ENCODE measurements around the gene ABHD8. TPM values are rescaled to one million over a fixed set of nuclear protein-coding genes. Genes with fewer than 3 reads are reported as not detected.

Gene ABHD8
- total and polyA plus RNA-seq, 2 of the 13 experiments (the other 11 are each of a cell fraction or from before 2014, with no cell fraction given) = 6.3 to 7.2 TPM

DNA sequence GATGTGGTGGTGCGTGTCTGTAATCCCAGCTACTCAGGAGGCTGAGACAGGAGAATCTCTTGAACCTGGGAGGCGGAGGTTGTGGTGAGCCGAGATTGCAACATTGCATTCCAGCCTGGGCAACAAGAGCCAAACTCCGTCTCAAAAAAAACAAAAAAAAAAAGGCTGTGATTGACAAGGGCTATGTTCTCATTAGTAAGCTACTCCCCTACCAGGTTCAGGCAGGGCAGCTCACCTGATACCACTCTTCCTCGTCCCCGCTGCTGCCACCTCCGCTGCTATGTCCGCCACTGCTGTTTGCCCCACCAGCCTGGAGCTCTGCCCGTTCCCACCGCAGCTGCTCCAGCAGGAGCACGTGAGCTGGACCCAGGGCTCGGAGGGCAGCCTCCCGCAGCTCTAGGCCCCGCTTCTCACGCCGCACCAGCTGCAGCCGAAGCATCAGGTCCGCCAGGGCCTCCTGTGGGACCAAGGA lies 48.0 kb downstream of the ABHD8 start (continued):
- TF ChIP-seq, protein P1, sequence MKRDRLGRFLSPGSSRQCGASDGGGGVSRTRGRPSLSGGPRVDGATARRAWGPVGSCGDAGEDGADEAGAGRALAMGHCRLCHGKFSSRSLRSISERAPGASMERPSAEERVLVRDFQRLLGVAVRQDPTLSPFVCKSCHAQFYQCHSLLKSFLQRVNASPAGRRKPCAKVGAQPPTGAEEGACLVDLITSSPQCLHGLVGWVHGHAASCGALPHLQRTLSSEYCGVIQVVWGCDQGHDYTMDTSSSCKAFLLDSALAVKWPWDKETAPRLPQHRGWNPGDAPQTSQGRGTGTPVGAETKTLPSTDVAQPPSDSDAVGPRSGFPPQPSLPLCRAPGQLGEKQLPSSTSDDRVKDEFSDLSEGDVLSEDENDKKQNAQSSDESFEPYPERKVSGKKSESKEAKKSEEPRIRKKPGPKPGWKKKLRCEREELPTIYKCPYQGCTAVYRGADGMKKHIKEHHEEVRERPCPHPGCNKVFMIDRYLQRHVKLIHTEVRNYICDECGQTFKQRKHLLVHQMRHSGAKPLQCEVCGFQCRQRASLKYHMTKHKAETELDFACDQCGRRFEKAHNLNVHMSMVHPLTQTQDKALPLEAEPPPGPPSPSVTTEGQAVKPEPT (CRISPR knock-in tag; IDR thresholded peaks at IDR 0.05; ENCODE audit: low read depth) = no peak
- TF ChIP-seq ETV6 (CRISPR knock-in tag; conservative IDR thresholded peaks at IDR 0.05) (no peak; the same call in 1 of the 2 replicates), KLF11 (CRISPR knock-in tag; IDR thresholded peaks at IDR 0.05) (no peak), REPIN1 (CRISPR knock-in tag; IDR thresholded peaks at IDR 0.05; ENCODE audit: borderline replicate concordance, low read depth) (no peak), ZNF556 (CRISPR knock-in tag; IDR thresholded peaks at IDR 0.05; ENCODE audit: borderline replicate concordance) (peak; percentile 21; the same call in 1 of the 2 replicates), MTF2 (CRISPR knock-in tag; IDR thresholded peaks at IDR 0.05; ENCODE audit: borderline replicate concordance) (no peak), XBP1 (CRISPR knock-in tag; IDR thresholded peaks at IDR 0.05) (no peak), NR2F6 (IDR thresholded peaks at IDR 0.05) (no peak), NR2F6 (CRISPR knock-in tag; IDR thresholded peaks at IDR 0.05) (0 out of 2 replicates have a peak, but pooled peaks have one; percentile 30), ZNF282 (IDR thresholded peaks at IDR 0.05; ENCODE audit: partially characterized antibody) (no peak), ZNF446 (CRISPR knock-in tag; IDR thresholded peaks at IDR 0.05) (no peak), ZNF431 (CRISPR knock-in tag; IDR thresholded peaks at IDR 0.05; ENCODE audit: borderline replicate concordance, low read depth) (no peak), YY1 (IDR thresholded peaks at IDR 0.05; ENCODE audit: insufficient read depth, insufficient replicate concordance, low read depth, low read length) (peak; percentile 38), ZNF570 (CRISPR knock-in tag; IDR thresholded peaks at IDR 0.05; ENCODE audit: borderline replicate concordance) (no peak), ZNF274 (CRISPR knock-in tag; IDR thresholded peaks at IDR 0.05) (no peak), GTF3A (CRISPR knock-in tag; conservative IDR thresholded peaks at IDR 0.05) (no peak), RFXANK (CRISPR knock-in tag; IDR thresholded peaks at IDR 0.05) (no peak), MEF2D (CRISPR knock-in tag; IDR thresholded peaks at IDR 0.05) (no peak), ZFX (CRISPR knock-in tag; IDR thresholded peaks at IDR 0.05; ENCODE audit: low read depth) (peak; percentile 79), PCBP1 (IDR thresholded peaks at IDR 0.05; ENCODE audit: borderline replicate concordance, low read depth, low read length) (no peak)
- TF ChIP-seq, protein P2, sequence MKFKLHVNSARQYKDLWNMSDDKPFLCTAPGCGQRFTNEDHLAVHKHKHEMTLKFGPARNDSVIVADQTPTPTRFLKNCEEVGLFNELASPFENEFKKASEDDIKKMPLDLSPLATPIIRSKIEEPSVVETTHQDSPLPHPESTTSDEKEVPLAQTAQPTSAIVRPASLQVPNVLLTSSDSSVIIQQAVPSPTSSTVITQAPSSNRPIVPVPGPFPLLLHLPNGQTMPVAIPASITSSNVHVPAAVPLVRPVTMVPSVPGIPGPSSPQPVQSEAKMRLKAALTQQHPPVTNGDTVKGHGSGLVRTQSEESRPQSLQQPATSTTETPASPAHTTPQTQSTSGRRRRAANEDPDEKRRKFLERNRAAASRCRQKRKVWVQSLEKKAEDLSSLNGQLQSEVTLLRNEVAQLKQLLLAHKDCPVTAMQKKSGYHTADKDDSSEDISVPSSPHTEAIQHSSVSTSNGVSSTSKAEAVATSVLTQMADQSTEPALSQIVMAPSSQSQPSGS (CRISPR knock-in tag; IDR thresholded peaks at IDR 0.05) = 0 out of 2 replicates have a peak, but pooled peaks have one; percentile 19
- TF ChIP-seq, protein P3, sequence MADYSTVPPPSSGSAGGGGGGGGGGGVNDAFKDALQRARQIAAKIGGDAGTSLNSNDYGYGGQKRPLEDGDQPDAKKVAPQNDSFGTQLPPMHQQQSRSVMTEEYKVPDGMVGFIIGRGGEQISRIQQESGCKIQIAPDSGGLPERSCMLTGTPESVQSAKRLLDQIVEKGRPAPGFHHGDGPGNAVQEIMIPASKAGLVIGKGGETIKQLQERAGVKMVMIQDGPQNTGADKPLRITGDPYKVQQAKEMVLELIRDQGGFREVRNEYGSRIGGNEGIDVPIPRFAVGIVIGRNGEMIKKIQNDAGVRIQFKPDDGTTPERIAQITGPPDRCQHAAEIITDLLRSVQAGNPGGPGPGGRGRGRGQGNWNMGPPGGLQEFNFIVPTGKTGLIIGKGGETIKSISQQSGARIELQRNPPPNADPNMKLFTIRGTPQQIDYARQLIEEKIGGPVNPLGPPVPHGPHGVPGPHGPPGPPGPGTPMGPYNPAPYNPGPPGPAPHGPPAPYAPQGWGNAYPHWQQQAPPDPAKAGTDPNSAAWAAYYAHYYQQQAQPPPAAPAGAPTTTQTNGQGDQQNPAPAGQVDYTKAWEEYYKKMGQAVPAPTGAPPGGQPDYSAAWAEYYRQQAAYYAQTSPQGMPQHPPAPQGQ (CRISPR knock-in tag; IDR thresholded peaks at IDR 0.05; ENCODE audit: borderline replicate concordance) = no peak
- TF ChIP-seq, protein P4, sequence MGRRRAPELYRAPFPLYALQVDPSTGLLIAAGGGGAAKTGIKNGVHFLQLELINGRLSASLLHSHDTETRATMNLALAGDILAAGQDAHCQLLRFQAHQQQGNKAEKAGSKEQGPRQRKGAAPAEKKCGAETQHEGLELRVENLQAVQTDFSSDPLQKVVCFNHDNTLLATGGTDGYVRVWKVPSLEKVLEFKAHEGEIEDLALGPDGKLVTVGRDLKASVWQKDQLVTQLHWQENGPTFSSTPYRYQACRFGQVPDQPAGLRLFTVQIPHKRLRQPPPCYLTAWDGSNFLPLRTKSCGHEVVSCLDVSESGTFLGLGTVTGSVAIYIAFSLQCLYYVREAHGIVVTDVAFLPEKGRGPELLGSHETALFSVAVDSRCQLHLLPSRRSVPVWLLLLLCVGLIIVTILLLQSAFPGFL (CRISPR knock-in tag; IDR thresholded peaks at IDR 0.05) = no peak
- TF ChIP-seq, protein P5, sequence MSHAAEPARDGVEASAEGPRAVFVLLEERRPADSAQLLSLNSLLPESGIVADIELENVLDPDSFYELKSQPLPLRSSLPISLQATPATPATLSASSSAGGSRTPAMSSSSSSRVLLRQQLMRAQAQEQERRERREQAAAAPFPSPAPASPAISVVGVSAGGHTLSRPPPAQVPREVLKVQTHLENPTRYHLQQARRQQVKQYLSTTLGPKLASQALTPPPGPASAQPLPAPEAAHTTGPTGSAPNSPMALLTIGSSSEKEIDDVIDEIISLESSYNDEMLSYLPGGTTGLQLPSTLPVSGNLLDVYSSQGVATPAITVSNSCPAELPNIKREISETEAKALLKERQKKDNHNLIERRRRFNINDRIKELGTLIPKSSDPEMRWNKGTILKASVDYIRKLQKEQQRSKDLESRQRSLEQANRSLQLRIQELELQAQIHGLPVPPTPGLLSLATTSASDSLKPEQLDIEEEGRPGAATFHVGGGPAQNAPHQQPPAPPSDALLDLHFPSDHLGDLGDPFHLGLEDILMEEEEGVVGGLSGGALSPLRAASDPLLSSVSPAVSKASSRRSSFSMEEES (CRISPR knock-in tag; IDR thresholded peaks at IDR 0.05) = peak; percentile 72; the same call in 1 of the 2 replicates
